BLaER1 treated with 17β-estradiol and CSF1 and Interleukin-3, amounts not matched to agents 10 nM and 100 nM (cell line): ENCODE data around the gene AKT3.
"Not testable (repeated sequence)": the region's sequence is repeated elsewhere in the genome, so short reads cannot be mapped to it uniquely, and the experiment has no call there.

Experiments used
- H3K27ac ChIP-seq, 11 experiments: shearing (Covaris generic); formaldehyde crosslinking; 2 replicates each; pipeline ENCODE4 v1.8.1; 2022
- H3K27me3 ChIP-seq, 11 experiments: shearing (Covaris generic); formaldehyde crosslinking; 2 replicates each; pipeline ENCODE4 v1.8.1; 2022
- H3K36me3 ChIP-seq, 11 experiments: shearing (Covaris generic); formaldehyde crosslinking; 2 replicates each; pipeline ENCODE4 v1.8.1; 2022
- H3K4me1 ChIP-seq, 10 experiments: shearing (Covaris generic); formaldehyde crosslinking; 2 replicates each; pipeline ENCODE4 v1.8.1; 2022
- H3K4me2 ChIP-seq, 11 experiments: shearing (Covaris generic); formaldehyde crosslinking; 2 replicates each; pipeline ENCODE4 v1.8.1; 2022
- H3K4me3 ChIP-seq, 10 experiments: shearing (Covaris generic); formaldehyde crosslinking; 2 replicates each; pipeline ENCODE4 v1.8.1; 2022
- H3K9ac ChIP-seq, 11 experiments: shearing (Covaris generic); formaldehyde crosslinking; 2 replicates each; pipeline ENCODE4 v1.8.1; 2022
- H3K9me3 ChIP-seq, 11 experiments: shearing (Covaris generic); formaldehyde crosslinking; replicated peaks in 1 of 11; 2 replicates each; pipeline ENCODE4 v1.8.1; 2022
- H4K20me1 ChIP-seq, 11 experiments: shearing (Covaris generic); formaldehyde crosslinking; 2 replicates each; pipeline ENCODE4 v1.8.1; 2022
- Cebpa-rat ChIP-seq, 11 experiments: shearing (Covaris generic); IDR thresholded peaks; 2 replicates each; pipeline ENCODE4 v1.8.1; 2022

AKT3 gene

GRCh38 chr1:243686159-243686558, 163.9 kb downstream of the AKT3 start:
- TF ChIP-seq Cebpa-rat (IDR thresholded peaks at IDR 0.05), result no peak
- H3K4me2 ChIP-seq, result no peak overlapping the region

GRCh38 chr1:243680860-243681259, 169.2 kb downstream of the AKT3 start:
- Histone ChIP-seq H3K27me3 (no peaks in the 10 kb centered on the region), H3K27ac (no peak overlapping the region), H4K20me1 (no peaks in the 10 kb centered on the region; a peak in 1 of 22 replicates), H3K4me1 (no peaks in the 10 kb centered on the region), H3K36me3 (peaks cover 4 to 41% (median 7%) of the 10 kb centered on the region in 11 experiments; a peak in 13 of 22 replicates), H3K4me2 (no peak overlapping the region), H3K4me3 (no peak overlapping the region), H3K9ac (no peak overlapping the region), H3K9me3 (no peaks in the 10 kb centered on the region)
- TF ChIP-seq Cebpa-rat (IDR thresholded peaks at IDR 0.05), result no peak

More at GRCh38 chr1:243686159-243686558, 163.9 kb downstream of the AKT3 start:
- peaks cover 5 to 58% (median 20%) of the 10 kb centered on the region in 11 experiments; a peak in 19 of 22 replicates for H3K36me3 ChIP-seq
- no peak overlapping the region for H3K9ac ChIP-seq
- H3K4me1 ChIP-seq, result no peaks in the 10 kb centered on the region
- H3K4me3 ChIP-seq, result no peak overlapping the region
- no peaks in the 10 kb centered on the region for H4K20me1 ChIP-seq
- no peaks in the 10 kb centered on the region; a peak in 1 of 22 replicates for H3K9me3 ChIP-seq
- no peaks in the 10 kb centered on the region for H3K27me3 ChIP-seq
- no peak overlapping the region for H3K27ac ChIP-seq

GRCh38 chr1:243672539-243673074, 177.4 kb downstream of the AKT3 start:
- TF ChIP-seq Cebpa-rat (IDR thresholded peaks at IDR 0.05), result no peak
- no peaks in the 10 kb centered on the region; a peak in 2 of 22 replicates for H3K9me3 ChIP-seq
- H3K27ac ChIP-seq, result no peak overlapping the region
- H3K4me1 ChIP-seq, result no peaks in the 10 kb centered on the region
- H3K36me3 ChIP-seq, result peaks cover 0 to 29% (median 7%) of the 10 kb centered on the region in 11 experiments; a peak in 11 of 22 replicates
- H3K27me3 ChIP-seq, result no peaks in the 10 kb centered on the region
- no peak overlapping the region for H3K9ac ChIP-seq
- no peaks in the 10 kb centered on the region for H4K20me1 ChIP-seq
- H3K4me3 ChIP-seq, result no peak overlapping the region
- H3K4me2 ChIP-seq, result no peak overlapping the region

- Histone ChIP-seq H3K36me3 (peaks cover 0 to 31% (median 6%) of the 10 kb centered on the region in 11 experiments; a peak in 8 of 22 replicates), H3K4me3 (no peak overlapping the region), H3K9ac (no peak overlapping the region), H3K27ac (no peak overlapping the region), H3K9me3 (no peaks in the 10 kb centered on the region; a peak in 4 of 22 replicates), H3K27me3 (no peaks in the 10 kb centered on the region), H3K4me2 (no peak overlapping the region), H3K4me1 (peaks cover 0 to 8% (median 0%) of the 10 kb centered on the region in 10 experiments; a peak in 2 of 20 replicates), H4K20me1 (no peaks in the 10 kb centered on the region)
- no peak for TF ChIP-seq Cebpa-rat (IDR thresholded peaks at IDR 0.05)
Observed at GRCh38 chr1:243667591-243667990, 182.5 kb downstream of the AKT3 start.

GRCh38 chr1:243667133-243667532, 182.9 kb downstream of the AKT3 start:
- no peaks in the 10 kb centered on the region for H4K20me1 ChIP-seq
- no peaks in the 10 kb centered on the region for H3K27me3 ChIP-seq
- no peak overlapping the region for H3K4me2 ChIP-seq
- no peak overlapping the region for H3K4me3 ChIP-seq
- no peak overlapping the region for H3K9ac ChIP-seq
- peaks cover 0 to 31% (median 6%) of the 10 kb centered on the region in 11 experiments; a peak in 8 of 22 replicates for H3K36me3 ChIP-seq
- no peaks in the 10 kb centered on the region; a peak in 5 of 22 replicates for H3K9me3 ChIP-seq
- no peak overlapping the region for H3K27ac ChIP-seq
- H3K4me1 ChIP-seq, result peaks cover 0 to 8% (median 0%) of the 10 kb centered on the region in 10 experiments; a peak in 2 of 20 replicates
- TF ChIP-seq Cebpa-rat (IDR thresholded peaks at IDR 0.05), result no peak

- no peaks in the 10 kb centered on the region for H3K27me3 ChIP-seq
- no peaks in the 10 kb centered on the region for H4K20me1 ChIP-seq
- no peak overlapping the region for H3K9ac ChIP-seq
- H3K9me3 ChIP-seq, result peaks cover 0 to 5% (median 0%) of the 10 kb centered on the region in 11 experiments; a peak in 7 of 22 replicates
- peaks cover 0 to 8% (median 0%) of the 10 kb centered on the region in 10 experiments; a peak in 2 of 20 replicates for H3K4me1 ChIP-seq
- H3K27ac ChIP-seq, result no peak overlapping the region
- no peak for TF ChIP-seq Cebpa-rat (IDR thresholded peaks at IDR 0.05)
- peaks cover 1 to 26% (median 9%) of the 10 kb centered on the region in 11 experiments; a peak in 13 of 22 replicates for H3K36me3 ChIP-seq
- H3K4me3 ChIP-seq, result no peak overlapping the region
- no peak overlapping the region for H3K4me2 ChIP-seq
Observed at GRCh38 chr1:243663651-243664050, 186.4 kb downstream of the AKT3 start.

- not testable (repeated sequence) for H3K27ac ChIP-seq, H3K4me1 ChIP-seq, H3K9me3 ChIP-seq, H4K20me1 ChIP-seq, H3K27me3 ChIP-seq, H3K4me2 ChIP-seq, H3K4me3 ChIP-seq, H3K9ac ChIP-seq
- H3K36me3 ChIP-seq, result peaks cover 5 to 31% (median 12%) of the 10 kb centered on the region in 11 experiments; a peak in 13 of 22 replicates
Observed at GRCh38 chr1:243662169-243662568, 187.9 kb downstream of the AKT3 start.

GRCh38 chr1:243658594-243659105, 191.4 kb downstream of the AKT3 start:
- Histone ChIP-seq H3K27me3 (no peaks in the 10 kb centered on the region), H3K4me1 (peaks cover 0 to 1% (median 0%) of the 10 kb centered on the region in 10 experiments; a peak in 2 of 20 replicates), H3K27ac (no peak overlapping the region), H4K20me1 (no peaks in the 10 kb centered on the region; a peak in 1 of 22 replicates), H3K4me2 (no peak overlapping the region), H3K9me3 (peaks cover 0 to 7% (median 0%) of the 10 kb centered on the region in 11 experiments; a peak in 5 of 22 replicates), H3K4me3 (no peak overlapping the region), H3K9ac (no peak overlapping the region), H3K36me3 (peaks cover 5 to 26% (median 15%) of the 10 kb centered on the region in 11 experiments; a peak in 15 of 22 replicates)
- no peak for TF ChIP-seq Cebpa-rat (IDR thresholded peaks at IDR 0.05)

- Histone ChIP-seq H4K20me1 (no peaks in the 10 kb centered on the region; a peak in 1 of 22 replicates), H3K27me3 (no peaks in the 10 kb centered on the region), H3K36me3 (peaks cover 1 to 22% (median 13%) of the 10 kb centered on the region in 11 experiments; a peak in 15 of 22 replicates), H3K27ac (no peak overlapping the region), H3K4me1 (no peaks in the 10 kb centered on the region), H3K4me3 (no peak overlapping the region), H3K9me3 (peaks cover 0 to 7% (median 0%) of the 10 kb centered on the region in 11 experiments; a peak in 5 of 22 replicates), H3K4me2 (no peak overlapping the region), H3K9ac (no peak overlapping the region)
- no peak for TF ChIP-seq Cebpa-rat (IDR thresholded peaks at IDR 0.05)
Observed at GRCh38 chr1:243657793-243658192, 192.2 kb downstream of the AKT3 start.

- Histone ChIP-seq H3K9me3 (peaks cover 19 to 46% (median 37%) of the 10 kb centered on the region in 11 experiments; a peak in 21 of 22 replicates), H3K36me3 (peaks cover 28 to 58% (median 46%) of the 10 kb centered on the region in 11 experiments; a peak in 21 of 22 replicates)
- not testable (repeated sequence) for H3K27ac ChIP-seq, H4K20me1 ChIP-seq, H3K4me2 ChIP-seq, H3K4me1 ChIP-seq, H3K27me3 ChIP-seq, H3K4me3 ChIP-seq, H3K9ac ChIP-seq
Observed at GRCh38 chr1:243649530-243649929, 200.5 kb downstream of the AKT3 start.
